ENCODE data around the gene TNFAIP2. TPM values are rescaled to one million over a fixed set of nuclear protein-coding genes. Genes with fewer than 3 reads are reported as not detected.

The TNFAIP2 gene
- total and polyA plus RNA-seq, 2 donors (not counting 3 experiments of a cell fraction or from before 2014, with no cell fraction given) = 31.6 to 42.7 TPM

DNA sequence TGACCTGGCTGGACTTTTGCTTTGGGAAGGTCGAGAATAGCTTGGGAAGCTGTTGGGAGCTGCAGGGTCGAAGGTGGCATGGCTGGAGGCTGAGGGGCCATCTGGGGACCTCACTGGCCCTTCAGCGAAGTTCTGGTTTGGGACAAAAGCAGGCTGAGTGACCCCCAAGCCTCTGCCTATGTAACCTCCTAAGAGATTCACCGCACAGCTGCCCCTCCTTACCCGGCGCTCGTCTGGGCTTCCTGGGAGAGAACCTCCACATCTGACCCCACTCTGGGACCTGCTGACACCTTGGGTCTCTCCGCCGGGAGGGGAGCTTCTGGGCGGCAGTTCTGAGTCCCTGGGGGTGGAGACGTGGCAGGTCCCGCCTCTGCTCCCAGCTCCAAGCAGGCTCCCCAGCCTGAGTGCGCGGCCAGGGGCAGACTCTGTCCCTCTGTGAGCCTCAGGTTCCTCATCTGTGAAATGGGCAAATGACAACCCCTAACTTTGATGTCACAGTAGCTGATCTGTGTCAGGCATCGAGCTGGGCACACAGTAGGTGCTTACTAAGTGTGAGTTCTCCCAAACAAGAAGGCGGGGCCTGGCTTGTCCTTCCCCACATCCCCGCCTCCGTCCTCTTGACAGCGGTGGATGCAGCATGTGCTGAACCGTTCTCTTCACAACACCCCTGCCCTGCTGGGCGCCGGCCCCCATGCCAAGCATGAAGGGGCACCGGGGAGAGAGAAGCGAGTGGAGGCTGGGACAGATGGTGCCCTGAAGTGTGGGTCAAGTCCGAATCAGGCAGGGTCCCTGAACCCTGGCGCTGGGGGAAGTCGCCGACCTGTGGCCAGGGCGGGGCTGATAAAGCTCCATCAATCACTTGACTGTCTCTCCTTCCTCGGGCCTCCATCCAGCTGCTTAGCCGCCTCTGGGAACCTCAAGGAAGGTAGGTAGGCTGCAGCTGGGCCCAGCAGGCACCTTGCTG lies 25.0 kb upstream of the TNFAIP2 start:
- H3K9ac ChIP-seq (replicated peaks; ENCODE audit: extremely low read depth, insufficient read depth, low read length) = no peak overlapping the region
- H3K4me1 ChIP-seq (ENCODE audit: control insufficient read depth, extremely low read depth, insufficient read depth, low read length) = no peaks in the 10 kb centered on the region
- no peaks in the 10 kb centered on the region for H3K9me3 ChIP-seq (replicated peaks; ENCODE audit: control insufficient read depth, insufficient read depth, low read length)
- H3K27me3 ChIP-seq (ENCODE audit: control insufficient read depth in 2 of 2, insufficient read depth in 2 of 2, low read length in 2 of 2) = peaks cover 13 to 20% of the 10 kb centered on the region in 2 experiments
- no peak for DNase-seq (ENCODE audit: low read depth, low spot score)
- no peak overlapping the region for H3K4me3 ChIP-seq (replicated peaks in 1 of 3; ENCODE audit: insufficient read depth in 1 of 3, low read depth in 1 of 3, low read length in 3 of 3)
- ChIA-PET CTCF (interaction anchor here (0.6 to 1.0 kb wide), 2 partner anchors 42 to 91 kb away, joined by 3 read pairs; no protein-coding TSS in a partner anchor), POLR2A (no interaction called here)
- no peak overlapping the region for H3K4me2 ChIP-seq (ENCODE audit: insufficient read depth, low read length)
- H2AFZ ChIP-seq (ENCODE audit: low read depth, low read length) = no peak overlapping the region
- H4K20me1 ChIP-seq (replicated peaks; ENCODE audit: control insufficient read depth, extremely low read depth, insufficient read depth, low read length) = no peaks in the 10 kb centered on the region
- H3K79me2 ChIP-seq (ENCODE audit: control insufficient read depth, insufficient read depth, low read length) = no peaks in the 10 kb centered on the region
- no peaks in the 10 kb centered on the region for H3K36me3 ChIP-seq (ENCODE audit: control insufficient read depth in 2 of 2, extremely low read depth in 1 of 2, insufficient read depth in 2 of 2, low read length in 2 of 2)
- no peak overlapping the region for H3K27ac ChIP-seq (ENCODE audit: insufficient read depth, low read depth, low read length)
- dilution Hi-C loops (cut with MboI; ENCODE audit: extremely low pct_ligation_motif_present, low sequenced_read_pairs) (no loop called here), intact Hi-C loops (cut with micrococcal nuclease) (no loop called here)
- no peaks in the 10 kb centered on the region for H3K9me1 ChIP-seq (replicated peaks; ENCODE audit: control insufficient read depth, extremely low read depth, insufficient read depth, low read length)
- no peak for FAIRE-seq
- TF ChIP-seq, protein P1, sequence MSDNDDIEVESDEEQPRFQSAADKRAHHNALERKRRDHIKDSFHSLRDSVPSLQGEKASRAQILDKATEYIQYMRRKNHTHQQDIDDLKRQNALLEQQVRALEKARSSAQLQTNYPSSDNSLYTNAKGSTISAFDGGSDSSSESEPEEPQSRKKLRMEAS (IDR thresholded peaks at IDR 0.05; ENCODE audit: insufficient read depth, insufficient read length) = no peak
- TF ChIP-seq FOS (IDR thresholded peaks at IDR 0.05; ENCODE audit: borderline replicate concordance, insufficient read depth, low read length) (no peak), EZH2 (IDR thresholded peaks at IDR 0.05; ENCODE audit: borderline replicate concordance, low read depth, low read length, severe bottlenecking) (no peak), JUN (IDR thresholded peaks at IDR 0.05; ENCODE audit: borderline replicate concordance, insufficient read depth, insufficient read length, low read depth) (no peak), POLR2AphosphoS5 (IDR thresholded peaks at IDR 0.05; ENCODE audit: insufficient read depth, low read depth, low read length) (no peak), GATA2 (IDR thresholded peaks at IDR 0.05; ENCODE audit: insufficient read depth, insufficient read length, low read depth, low read length) (no peak), MYC (IDR thresholded peaks at IDR 0.05; ENCODE audit: low read depth, low read length) (no peak), POLR2A (IDR thresholded peaks at IDR 0.05; ENCODE audit: low read depth, low read length) (no peak)
- TF ChIP-seq, protein P2, sequence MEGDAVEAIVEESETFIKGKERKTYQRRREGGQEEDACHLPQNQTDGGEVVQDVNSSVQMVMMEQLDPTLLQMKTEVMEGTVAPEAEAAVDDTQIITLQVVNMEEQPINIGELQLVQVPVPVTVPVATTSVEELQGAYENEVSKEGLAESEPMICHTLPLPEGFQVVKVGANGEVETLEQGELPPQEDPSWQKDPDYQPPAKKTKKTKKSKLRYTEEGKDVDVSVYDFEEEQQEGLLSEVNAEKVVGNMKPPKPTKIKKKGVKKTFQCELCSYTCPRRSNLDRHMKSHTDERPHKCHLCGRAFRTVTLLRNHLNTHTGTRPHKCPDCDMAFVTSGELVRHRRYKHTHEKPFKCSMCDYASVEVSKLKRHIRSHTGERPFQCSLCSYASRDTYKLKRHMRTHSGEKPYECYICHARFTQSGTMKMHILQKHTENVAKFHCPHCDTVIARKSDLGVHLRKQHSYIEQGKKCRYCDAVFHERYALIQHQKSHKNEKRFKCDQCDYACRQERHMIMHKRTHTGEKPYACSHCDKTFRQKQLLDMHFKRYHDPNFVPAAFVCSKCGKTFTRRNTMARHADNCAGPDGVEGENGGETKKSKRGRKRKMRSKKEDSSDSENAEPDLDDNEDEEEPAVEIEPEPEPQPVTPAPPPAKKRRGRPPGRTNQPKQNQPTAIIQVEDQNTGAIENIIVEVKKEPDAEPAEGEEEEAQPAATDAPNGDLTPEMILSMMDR (IDR thresholded peaks at IDR 0.05; ENCODE audit: extremely low read depth in 1 of 2, insufficient read depth in 1 of 2, low read depth in 1 of 2, low read length in 2 of 2) = no peak
- BruUV-seq (replicated peaks) = no TSS peak
